NCI-H1417 (cell line): ENCODE results near the gene FAM168A.
"Not testable (repeated sequence)": the region's sequence is repeated elsewhere in the genome, so short reads cannot be mapped to it uniquely, and the experiment has no call there.

Source experiments
- DNase-seq, 3 experiments: peaks; one replicate each; lab custom pipeline; 2025; lab: John Stamatoyannopoulos, UW

The FAM168A gene

DNA sequence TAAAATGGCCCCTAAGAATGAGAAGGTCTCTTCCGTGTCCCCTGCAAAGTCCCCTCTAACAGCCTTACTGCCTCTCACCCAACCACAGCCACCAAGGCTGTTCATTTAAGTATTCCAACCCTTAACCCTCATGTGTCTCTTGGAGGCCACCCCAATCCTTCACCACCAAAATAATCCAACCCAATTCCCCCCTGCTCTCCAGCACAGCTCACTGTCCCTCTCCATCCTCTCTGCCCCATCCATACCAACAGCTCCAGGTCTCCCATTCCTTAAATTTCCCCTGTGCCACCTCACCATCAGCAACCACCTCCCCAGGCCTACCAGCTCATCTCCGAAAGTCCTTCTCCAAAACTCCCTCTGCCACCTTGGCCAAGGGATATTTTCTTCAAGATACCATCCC is 1.4 kb downstream of the FAM168A start:
- DNase-seq, result no peak

DNA sequence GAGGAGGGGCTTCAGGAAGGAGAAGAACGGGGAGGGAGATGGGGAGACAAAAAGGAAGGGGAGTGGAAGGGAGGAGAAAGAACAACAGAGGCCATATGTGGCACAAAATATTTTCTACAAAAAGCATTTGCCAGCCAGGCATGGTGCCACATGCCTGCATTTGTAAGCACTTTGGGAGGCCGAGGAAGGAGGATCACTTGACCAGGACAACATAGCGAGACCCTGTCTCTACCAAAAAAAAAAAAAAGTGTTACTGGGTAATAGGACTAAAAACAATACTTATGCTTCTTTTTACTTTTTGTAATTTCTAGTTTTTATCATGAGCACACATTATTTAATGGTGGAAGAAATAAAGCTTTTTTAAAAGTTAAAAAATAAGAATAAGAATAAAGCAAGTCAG is 5.3 kb downstream of the FAM168A start:
- DNase-seq, result no peak

DNA sequence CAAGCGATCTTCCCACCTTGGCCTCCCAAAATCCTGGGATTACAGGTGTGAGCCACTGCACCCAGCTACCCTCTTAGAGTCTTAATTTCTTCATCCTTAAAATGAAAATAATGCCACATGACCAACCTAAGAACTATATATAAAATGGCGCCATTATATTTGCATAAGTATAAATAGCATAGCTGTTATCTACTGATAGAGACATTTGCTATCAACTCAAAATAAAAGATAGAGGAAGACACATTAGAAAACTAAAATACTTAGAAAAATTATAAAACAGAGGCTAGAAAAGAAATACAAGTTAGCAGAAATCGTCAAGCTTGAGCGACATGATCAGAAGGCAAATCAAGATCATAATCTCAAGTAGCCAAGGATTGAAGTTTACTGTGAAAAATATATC is 6.2 kb downstream of the FAM168A start:
- DNase-seq, result no peak

- DNase-seq, result no peak
Observed at GRCh38 chr11:73590991-73591390, 6.9 kb downstream of the FAM168A start.

- DNase-seq, result no peak
Observed at GRCh38 chr11:73586791-73587190, 11.1 kb downstream of the FAM168A start.

DNA sequence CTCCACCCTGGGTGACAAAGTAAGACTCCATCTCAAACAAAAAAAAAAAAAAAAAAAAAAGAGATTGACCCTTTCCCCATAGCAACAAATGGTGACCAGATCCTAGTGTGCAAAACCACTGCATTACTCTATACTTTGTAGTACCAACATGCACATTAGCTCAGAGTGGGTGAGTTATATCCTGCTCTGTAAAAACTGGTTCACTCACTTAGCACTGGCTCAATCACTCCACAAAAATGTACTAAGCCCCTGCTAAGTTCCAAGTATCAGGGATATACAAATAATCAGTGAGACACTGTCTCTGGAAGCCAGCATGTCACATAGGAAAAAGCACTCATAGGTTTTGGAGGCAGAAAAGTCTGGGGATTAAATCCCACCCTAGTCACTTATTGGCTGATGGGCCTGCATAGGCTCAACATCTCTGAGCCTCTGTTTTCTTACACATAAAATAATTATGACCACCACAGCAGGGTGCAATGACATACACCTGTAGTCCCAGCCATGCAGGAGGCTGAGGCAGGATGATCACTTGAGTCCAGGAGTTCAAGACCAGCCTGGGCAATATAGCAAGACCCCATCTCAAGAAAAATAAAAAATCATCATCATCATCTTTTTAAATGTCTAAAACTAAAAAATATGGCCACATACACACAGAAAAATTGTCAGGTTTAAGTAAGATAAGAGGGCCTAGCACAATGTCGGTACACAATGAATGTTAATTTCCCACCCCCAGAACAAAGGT is 11.9 kb downstream of the FAM168A start:
- no peak for DNase-seq

DNA sequence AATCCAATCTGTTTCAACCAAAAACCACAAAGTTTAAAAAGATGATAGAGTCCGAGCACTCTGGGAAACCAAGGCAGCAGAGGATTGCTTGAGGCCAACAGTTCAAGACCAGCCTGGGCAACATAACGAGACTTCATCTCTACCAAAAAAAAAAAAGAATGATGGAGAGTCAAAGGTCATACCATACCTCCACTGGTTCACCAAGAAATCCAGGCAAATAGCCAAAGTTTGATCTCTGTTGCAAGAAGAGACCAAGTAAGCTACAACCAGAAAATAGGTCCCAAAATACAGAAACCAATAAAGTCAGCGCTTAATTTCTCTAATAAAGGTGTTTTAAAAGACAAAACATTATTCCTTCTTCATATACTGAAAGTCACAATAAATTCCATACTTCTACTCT is 13.1 kb downstream of the FAM168A start:
- DNase-seq, result no peak

GRCh38 chr11:73582653-73583052 is 15.3 kb downstream of the FAM168A start:
- DNase-seq, result no peak

DNA sequence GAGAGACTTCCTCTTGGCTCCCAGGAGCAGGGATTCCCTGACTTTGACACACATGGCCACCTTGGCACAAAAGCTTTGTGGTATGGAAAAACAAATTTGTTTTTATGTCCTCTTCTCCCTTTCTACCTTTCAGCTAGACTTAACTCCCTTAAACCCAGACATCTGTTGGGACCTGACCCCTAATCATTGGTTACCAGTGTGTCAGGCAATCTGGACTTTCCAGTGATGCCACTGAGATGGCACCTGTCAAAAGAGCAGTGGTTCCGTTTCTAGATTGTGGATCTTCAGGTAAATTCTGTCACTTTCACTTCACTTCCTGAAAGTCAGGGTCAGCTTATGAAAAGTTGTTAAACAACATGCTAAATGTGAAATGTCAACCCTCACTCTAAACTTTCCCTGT is 17.2 kb downstream of the FAM168A start:
- not testable (repeated sequence) for DNase-seq

DNA sequence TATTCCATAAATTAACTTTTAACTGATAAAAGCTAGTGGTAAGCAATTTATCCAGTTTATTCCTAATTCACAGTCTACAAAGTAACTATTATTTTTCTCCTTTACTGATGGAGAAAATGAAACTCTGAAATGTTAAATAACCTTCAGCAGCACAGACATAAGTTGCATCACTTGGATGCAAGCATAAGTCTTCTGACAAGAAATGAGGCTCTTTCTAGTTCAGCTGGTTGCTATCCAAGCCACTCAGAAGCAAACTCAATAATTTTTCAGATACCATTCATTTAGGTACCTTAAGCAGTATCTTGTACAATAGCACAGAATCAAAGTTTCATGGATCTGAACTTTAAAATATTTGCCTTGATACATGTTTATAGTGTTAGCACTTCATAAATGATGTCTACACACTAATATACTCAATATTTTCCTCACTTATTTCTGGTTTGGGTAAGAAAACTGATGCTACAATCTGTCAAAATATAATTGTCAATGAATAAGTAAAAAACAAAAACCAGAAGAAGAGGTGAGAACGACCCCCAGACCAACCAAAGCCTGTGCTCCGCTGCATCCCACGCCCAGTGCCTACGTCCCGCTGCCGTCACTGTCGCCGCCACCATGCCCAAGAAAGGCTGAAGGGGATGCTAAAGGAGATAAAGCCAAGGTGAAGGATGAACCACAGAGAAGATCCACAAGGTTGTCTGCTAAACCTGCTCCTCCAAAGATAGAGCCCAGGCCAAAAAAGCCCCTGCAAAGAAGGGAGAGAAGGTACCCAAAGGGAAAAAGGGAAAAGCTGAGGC is 18.1 kb downstream of the FAM168A start:
- DNase-seq, result no peak

GRCh38 chr11:73578592-73579185 is 19.2 kb downstream of the FAM168A start:
- no peak for DNase-seq

- DNase-seq, result no peak
Observed at GRCh38 chr11:73577496-73577917, 20.4 kb downstream of the FAM168A start.

DNA sequence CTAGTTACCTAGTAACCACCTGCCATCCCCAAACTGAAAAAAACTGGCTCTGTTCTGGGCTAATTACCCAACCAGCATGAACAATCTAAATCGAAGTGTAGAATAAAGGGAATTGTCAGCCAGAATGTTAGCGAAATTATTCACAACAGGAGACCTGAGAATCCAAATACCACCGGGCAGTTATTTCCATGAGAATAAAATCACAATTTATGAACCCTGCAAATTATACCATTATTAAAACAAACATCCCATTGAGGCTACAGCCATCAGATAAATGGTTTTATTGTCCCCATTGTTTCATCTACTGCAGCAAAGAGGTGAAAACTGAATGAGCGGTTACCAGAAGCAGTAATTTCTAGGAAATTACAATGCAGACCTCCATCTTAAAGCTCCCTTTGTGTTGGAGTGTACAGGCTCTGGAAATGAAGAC is 21.7 kb downstream of the FAM168A start:
- peak in 2 of 3 experiments; percentile 89 to 99 for DNase-seq

DNA sequence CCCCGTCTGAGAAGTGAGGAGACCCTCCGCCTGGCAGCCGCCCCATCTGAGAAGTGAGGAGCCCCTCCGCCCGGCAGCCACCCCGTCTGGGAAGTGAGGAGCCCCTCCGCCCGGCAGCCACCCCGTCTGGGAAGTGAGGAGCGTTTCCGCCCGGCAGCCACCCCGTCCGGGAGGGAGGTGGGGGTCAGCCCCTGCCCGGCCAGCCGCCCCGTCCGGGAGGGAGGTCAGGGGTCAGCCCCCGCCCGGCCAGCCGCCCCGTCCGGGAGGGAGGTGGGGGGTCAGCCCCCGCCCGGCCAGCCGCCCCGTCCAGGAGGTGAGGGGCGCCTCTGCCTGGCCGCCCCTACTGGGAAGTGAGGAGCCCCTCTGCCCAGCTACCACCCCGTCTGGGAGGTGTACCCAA is 25.9 kb downstream of the FAM168A start:
- DNase-seq, result not testable (repeated sequence)

GRCh38 chr11:73570415-73571114 is 27.3 kb downstream of the FAM168A start:
- DNase-seq, result peak in 2 of 3 experiments; percentile 26 to 72

- no peak for DNase-seq
Observed at GRCh38 chr11:73566977-73567755, 30.7 kb downstream of the FAM168A start.

- peak in 1 of 3 experiments; percentile 51 for DNase-seq
Observed at GRCh38 chr11:73566422-73566821, 31.5 kb downstream of the FAM168A start.

DNA sequence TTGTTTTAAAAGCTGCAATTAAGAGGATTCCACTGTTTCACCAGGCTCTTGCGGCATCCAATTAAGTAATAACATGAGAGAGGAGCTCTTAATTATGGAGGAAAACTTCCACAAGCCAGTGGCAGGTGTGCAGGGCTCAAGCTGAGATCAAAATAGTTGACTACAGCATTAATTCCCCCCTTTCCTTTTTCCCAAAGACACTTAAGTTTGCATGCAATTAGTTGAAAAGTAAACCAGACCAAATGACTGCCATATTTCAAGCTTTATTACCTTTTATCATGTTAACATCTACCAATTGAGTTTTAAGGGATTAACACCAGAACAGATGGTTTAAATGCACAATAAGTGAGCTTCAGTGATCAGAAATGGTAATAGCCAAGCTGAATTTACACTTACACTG is 32.1 kb downstream of the FAM168A start:
- peak in 2 of 3 experiments; percentile 47 to 87 for DNase-seq

DNA sequence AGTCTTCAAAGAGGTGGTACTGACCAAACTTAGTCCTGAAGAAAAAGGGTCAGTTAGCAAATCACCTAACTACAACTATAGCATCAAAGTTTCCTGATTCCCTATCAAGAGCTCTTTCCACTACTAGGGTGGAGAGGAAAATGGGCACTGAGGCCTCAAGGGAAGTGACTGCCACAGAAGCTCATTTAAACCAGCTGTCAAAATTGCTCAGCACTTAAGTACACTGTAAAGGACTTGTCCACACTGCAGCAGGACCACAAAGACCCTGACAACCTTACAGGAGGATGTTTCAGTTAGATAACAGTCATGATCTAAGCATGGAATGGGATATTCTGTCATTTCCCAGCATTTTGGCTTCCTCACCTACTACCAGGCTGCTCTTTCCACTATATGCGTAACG is 33.0 kb downstream of the FAM168A start:
- DNase-seq, result peak in 1 of 3 experiments; percentile 58

GRCh38 chr11:73563539-73564200 is 34.2 kb downstream of the FAM168A start:
- no peak for DNase-seq

GRCh38 chr11:73559743-73560142 is 38.2 kb downstream of the FAM168A start:
- no peak for DNase-seq
